GM13976 (cell line): ENCODE measurements around the gene DOHH.

Experiments
- DNase-seq: peaks from one replicate; pipeline ENCODE4 v3.0.0; 2012; ENCODE audit warnings: low spot score
- in situ Hi-C: fragments of 300-500 bp; cut with MboI; formaldehyde crosslinking; loops from one replicate; pipeline ENCODE4 v1.12.0; 2022; ENCODE audit warnings: low sequenced_read_pairs, mixed read lengths, inconsistent platforms; ENCODE audit not compliant: unreplicated experiment
- TF ChIP-seq, protein P1 (sequence below): IDR thresholded peaks from 2 replicates; pipeline ENCODE4 v1.5.1; 2012; ENCODE audit warnings: borderline replicate concordance, mild to moderate bottlenecking; ENCODE audit not compliant: insufficient read depth; ENCODE audit errors: extremely low read depth, missing control alignments, control extremely low read depth

Gene DOHH

GRCh38 chr19:3545669-3546034 lies 45.2 kb upstream of the DOHH start:
- in situ Hi-C loops = no loop called here
- TF ChIP-seq, protein P1, sequence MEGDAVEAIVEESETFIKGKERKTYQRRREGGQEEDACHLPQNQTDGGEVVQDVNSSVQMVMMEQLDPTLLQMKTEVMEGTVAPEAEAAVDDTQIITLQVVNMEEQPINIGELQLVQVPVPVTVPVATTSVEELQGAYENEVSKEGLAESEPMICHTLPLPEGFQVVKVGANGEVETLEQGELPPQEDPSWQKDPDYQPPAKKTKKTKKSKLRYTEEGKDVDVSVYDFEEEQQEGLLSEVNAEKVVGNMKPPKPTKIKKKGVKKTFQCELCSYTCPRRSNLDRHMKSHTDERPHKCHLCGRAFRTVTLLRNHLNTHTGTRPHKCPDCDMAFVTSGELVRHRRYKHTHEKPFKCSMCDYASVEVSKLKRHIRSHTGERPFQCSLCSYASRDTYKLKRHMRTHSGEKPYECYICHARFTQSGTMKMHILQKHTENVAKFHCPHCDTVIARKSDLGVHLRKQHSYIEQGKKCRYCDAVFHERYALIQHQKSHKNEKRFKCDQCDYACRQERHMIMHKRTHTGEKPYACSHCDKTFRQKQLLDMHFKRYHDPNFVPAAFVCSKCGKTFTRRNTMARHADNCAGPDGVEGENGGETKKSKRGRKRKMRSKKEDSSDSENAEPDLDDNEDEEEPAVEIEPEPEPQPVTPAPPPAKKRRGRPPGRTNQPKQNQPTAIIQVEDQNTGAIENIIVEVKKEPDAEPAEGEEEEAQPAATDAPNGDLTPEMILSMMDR = no peak
- DNase-seq = no peak

DNA sequence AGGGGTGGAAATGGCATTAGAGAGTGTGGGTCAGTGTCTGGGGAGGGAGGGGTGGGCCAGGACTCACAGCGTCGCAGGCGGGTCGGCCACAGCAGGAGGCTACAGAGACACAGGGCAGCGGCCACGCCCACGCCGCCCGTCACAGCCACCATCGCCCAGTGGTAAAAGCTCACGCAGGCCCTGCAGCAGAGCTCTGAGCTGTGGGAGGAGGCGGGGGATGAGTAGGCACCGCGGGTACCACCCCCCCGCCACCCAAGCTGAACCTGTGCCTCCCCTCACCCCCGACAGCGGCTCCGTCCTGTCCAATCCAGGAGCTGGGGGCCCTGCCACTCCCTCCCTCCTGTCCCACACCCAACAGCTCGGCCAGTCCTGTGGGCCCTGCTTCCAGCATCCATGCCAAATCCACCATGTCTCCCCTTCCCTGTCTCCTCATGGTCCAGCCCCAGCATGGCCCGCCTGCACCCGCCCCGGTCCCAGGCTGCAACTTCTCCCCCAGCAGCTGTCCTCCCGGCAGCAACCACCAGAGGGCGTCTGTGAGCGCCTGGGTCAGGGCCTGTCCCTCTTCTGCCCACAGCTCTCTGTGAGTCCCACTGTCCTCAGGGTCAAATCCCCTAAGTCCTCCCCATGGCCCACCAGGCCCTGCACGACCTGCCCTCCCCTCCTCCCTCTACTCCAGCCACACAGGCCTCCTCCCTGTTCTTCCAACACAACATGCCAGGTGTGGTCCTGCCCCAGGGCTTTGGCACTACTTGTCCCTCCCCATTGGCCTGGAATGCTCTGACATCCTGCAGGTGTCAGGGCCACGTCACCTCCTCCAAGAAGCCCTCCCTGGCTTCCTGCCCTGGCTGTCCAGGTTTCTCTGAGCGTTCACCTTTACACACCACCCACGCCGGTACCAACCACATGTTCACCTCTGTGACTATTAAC lies 44.5 kb upstream of the DOHH start:
- in situ Hi-C loops = no loop called here

DNA sequence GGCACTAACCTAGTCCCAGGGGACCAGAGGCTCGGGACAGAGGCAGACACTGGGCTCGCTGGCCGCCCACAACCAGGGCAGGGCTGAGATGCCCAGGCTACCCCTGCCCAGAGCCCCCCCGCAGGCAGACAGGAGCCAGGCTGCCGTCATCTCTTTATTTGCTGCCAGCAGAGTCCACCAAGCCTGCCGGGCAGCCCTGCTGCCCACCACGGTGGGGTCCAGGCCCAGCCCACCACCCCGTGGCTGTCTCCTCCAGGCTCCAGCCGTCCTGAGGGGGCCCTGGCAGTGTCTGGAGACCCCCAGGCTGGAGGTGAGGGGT lies 43.5 kb upstream of the DOHH start:
- TF ChIP-seq, protein P1 = no peak
- DNase-seq = no peak
- in situ Hi-C loops = no loop called here

More for the DNA sequence above, 44.5 kb upstream of the DOHH start:
- TF ChIP-seq, protein P1 = peak; percentile 93
- DNase-seq = peak; percentile 92

DNA sequence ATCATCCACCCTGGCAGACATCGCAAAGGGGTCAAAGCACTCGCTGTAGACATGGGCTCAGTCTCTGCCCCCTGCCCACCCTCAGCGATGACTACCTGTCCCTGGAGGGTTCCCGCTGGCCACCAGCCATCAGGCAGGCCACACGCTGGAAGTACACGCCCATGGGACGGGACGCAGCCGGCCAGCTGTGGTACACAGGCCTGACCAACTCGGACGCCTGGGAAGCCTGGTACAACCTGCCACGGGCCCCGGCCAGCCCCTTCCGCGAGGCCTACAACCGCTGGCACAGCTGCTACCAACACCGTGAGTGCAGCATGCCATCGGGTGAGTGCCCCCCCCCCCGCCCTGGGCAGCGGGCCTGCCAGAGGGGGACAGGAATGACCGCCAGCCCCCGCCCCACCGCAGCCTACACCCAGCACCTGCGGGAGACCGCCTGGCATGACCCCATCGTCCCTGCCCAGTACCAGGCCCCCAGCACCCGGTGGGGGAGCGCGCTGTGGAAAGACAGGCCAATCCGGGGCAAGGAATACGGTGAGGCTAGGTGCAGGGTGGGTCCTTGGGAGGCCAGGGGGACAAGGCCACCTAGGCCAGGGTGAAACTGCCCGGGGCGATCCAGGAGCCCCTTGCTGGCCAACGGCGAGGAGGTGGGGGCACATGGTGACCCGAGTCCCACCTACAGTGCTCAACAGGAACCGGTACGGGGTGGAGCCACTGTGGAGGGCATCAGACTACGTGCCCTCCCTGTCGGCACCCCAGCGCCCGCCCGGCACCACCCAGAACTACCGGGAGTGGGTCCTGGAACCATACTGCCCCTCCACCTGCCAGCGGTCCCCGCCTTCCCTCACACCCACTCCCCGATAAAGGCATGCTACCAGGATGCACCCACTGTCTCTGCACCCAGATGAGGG lies 42.9 kb upstream of the DOHH start:
- DNase-seq = no peak
- in situ Hi-C loops = no loop called here
- TF ChIP-seq, protein P1 = no peak

DNA sequence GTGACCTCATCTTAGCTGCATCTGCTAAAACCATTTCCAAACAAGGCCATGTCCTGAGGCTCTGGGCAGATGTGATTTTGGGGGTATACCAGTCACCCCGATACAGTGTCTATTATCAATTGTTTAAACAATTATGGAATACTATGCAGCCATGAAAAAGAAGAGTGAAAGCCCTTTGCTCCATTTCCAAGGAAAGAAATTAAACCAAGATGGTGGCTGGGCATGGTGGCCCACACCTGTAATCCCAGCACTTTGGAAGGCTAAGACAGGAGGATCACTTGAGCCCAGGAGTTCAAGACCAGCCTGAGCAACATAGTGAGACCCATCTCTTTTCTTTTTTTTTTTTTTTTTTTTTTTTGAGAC lies 39.3 kb upstream of the DOHH start:
- in situ Hi-C loops = no loop called here
- no peak for DNase-seq
- TF ChIP-seq, protein P1 = no peak

DNA sequence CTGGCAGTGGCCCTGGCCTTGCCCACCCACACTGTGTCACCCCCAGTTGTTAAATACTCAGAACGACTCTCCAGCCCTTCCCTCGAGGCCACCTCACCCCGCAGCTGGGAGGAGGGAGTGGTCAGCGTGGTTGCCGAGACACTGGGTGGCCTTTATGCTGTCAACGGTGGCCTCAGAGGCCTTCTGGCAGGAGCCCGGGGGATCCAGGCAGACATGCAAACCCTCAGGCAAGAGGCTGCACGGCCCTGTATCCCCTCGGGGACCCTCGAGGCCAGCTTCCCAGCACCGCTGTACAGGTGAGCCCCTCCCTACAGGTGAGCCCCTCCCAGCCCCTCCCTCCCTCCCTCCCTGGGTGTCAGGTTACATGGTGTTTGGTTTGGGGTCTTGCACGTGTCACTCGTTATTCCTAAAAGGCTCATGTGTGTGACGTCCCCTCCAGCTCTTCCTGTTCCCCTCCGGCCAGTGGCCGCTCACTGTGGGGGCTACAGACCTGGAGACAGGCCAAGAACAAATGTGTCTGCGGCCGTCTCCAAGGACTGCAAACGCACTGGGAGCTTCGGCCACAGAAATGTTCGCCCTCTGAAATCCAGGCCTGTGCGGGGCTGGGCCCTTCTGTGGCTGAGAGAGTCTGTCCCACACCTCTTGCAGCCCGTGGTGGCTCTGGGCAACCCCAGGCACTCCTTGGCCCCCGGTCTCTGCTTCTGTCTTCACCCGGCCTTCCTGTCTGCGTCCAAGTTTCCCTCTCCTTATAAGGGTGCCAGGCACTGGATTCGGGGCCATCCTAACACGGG lies 38.7 kb upstream of the DOHH start, which contains the start of gene TEKTIP1:
Gene TEKTIP1 (plus strand): TSS at position 210 of the 791 bp plus-strand sequence. CDS start 4 bp downstream, at position 214.
- no peak for DNase-seq

More for the DNA sequence above, 38.7 kb upstream of the DOHH start, which contains the start of gene TEKTIP1:
- TF ChIP-seq, protein P1 = no peak
- in situ Hi-C loops = no loop called here
